ENCODE data around the gene PLK1. TPM values are rescaled to one million over a fixed set of nuclear protein-coding genes. Genes with fewer than 3 reads are reported as not detected.
A peak's percentile ranks its signal among the peaks of the same experiment; 100 is the strongest.
"Not testable (repeated sequence)": the region's sequence is repeated elsewhere in the genome, so short reads cannot be mapped to it uniquely, and the experiment has no call there.

Gene PLK1
- total and polyA plus RNA-seq, 2 of the 13 experiments (the other 11 are each of a cell fraction or from before 2014, with no cell fraction given), result 71.5 to 76.3 TPM

DNA sequence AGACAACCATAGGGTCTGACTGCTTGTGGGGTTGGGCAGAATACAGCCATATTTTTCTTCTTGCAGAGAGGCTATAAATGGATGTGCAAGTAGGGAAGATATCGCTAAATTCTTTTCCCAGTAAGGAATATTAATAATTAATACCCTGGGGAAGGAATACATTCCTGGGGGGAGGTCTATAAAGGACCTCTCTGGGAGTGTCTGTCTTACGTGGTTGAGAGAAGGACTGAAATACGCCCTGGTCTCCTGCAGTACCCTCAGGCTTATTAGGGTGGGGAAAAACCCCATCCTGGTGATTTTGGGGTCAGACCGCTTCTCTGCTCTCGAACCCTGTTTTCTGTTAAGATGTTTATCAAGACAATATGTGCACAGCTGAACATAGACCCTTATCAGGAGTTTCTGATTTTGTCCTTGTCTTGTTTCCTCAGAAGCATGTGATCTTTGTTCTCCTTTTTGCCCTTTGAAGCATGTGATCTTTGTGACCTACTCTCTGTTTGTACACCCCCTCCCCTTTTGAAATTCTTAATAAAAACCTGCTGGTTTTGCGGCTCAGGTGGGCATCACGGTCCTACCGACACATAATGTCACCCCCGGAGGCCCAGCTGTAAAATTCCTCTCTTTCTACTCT lies 44.0 kb downstream of the PLK1 start (continued):
- TF ChIP-seq ESRRA (CRISPR knock-in tag; IDR thresholded peaks at IDR 0.05; ENCODE audit: low read depth) (peak; percentile 48; the same call in 1 of the 2 replicates), FOXP1 (CRISPR knock-in tag; IDR thresholded peaks at IDR 0.05) (peak; percentile 33; the same call in 1 of the 2 replicates)
- TF ChIP-seq FOXP1 (IDR thresholded peaks at IDR 0.05), result not testable (repeated sequence)

DNA sequence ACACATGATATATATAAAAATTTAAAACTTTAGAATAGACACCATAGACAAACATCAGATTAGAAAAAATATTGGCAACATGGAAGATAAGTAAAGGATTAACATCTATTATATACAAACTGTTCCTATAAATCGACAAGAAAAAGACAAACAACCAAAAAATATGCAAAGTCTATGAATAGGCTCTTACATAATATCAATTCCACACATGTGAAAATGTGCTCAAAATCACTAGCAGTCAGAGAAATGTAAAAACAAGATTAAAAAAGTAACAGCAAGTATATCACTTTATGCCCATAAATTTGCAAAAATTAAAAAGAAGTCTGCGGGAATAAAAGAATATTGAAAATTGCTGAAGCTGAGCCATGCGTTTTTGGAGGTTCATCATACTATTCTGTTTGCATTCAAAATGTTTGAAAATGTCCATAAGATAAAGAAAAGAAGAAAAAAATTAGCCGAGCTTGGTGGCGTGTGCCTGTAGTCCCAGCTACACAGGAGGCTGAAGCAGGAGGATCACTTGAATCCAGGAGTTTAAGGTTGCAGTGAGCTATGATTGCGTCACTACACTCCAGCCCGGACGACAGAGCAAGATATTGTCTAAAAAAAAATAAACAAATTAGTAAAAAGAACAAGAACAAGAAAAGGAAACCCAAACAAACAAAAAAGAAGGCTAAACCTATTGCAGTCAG lies 45.6 kb downstream of the PLK1 start:
- WGBS (ENCODE audit: low lambda C conversion rate), result 48% methylated on average over 8 of the region's 8 CpGs
- BruUV-seq (replicated peaks), result no TSS peak
- in situ Hi-C loops (cut with HindIII; ENCODE audit: extremely low pct_ligation_motif_present, low pct_unique_long_range_greater_than_20kb), result no loop called here
- H3K4me3 ChIP-seq (replicated peaks in 1 of 3; ENCODE audit: insufficient read depth in 1 of 3, low read depth in 2 of 3, low read length in 3 of 3), result no peak overlapping the region
- intact Hi-C loops (cut with micrococcal nuclease; ENCODE audit: unreplicated experiment), result no loop called here
- H4K20me1 ChIP-seq (ENCODE audit: insufficient read depth, low read length), result no peaks in the 10 kb centered on the region
- H2AFZ ChIP-seq (ENCODE audit: low read length), result no peak overlapping the region
- peaks cover 5% of the 10 kb centered on the region; the same call in 1 of the 2 replicates for H3K9me3 ChIP-seq (ENCODE audit: low read length)
- TF ChIP-seq CEBPG (CRISPR knock-in tag; IDR thresholded peaks at IDR 0.05) (peak; percentile 75), CEBPB (IDR thresholded peaks at IDR 0.05; ENCODE audit: borderline replicate concordance, low read depth, low read length) (peak; percentile 84), ATF7 (IDR thresholded peaks at IDR 0.05) (peak; percentile 61), ATF7 (CRISPR knock-in tag; IDR thresholded peaks at IDR 0.05) (no peak), ZNF17 (CRISPR knock-in tag; IDR thresholded peaks at IDR 0.05) (no peak)
- TF ChIP-seq, protein P1, sequence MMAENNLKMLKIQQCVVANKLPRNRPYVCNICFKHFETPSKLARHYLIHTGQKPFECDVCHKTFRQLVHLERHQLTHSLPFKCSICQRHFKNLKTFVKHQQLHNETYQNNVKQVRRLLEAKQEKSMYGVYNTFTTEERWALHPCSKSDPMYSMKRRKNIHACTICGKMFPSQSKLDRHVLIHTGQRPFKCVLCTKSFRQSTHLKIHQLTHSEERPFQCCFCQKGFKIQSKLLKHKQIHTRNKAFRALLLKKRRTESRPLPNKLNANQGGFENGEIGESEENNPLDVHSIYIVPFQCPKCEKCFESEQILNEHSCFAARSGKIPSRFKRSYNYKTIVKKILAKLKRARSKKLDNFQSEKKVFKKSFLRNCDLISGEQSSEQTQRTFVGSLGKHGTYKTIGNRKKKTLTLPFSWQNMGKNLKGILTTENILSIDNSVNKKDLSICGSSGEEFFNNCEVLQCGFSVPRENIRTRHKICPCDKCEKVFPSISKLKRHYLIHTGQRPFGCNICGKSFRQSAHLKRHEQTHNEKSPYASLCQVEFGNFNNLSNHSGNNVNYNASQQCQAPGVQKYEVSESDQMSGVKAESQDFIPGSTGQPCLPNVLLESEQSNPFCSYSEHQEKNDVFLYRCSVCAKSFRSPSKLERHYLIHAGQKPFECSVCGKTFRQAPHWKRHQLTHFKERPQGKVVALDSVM (CRISPR knock-in tag; IDR thresholded peaks at IDR 0.05), result peak; percentile 90
- TF ChIP-seq, protein P2, sequence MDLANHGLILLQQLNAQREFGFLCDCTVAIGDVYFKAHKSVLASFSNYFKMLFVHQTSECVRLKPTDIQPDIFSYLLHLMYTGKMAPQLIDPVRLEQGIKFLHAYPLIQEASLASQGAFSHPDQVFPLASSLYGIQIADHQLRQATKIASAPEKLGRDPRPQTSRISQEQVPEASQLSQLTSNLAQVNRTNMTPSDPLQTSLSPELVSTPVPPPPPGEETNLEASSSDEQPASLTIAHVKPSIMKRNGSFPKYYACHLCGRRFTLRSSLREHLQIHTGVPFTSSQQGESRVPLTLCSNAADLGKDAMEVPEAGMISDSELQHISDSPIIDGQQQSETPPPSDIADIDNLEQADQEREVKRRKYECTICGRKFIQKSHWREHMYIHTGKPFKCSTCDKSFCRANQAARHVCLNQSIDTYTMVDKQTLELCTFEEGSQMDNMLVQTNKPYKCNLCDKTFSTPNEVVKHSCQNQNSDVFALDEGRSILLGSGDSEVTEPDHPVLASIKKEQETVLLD (CRISPR knock-in tag; IDR thresholded peaks at IDR 0.05; ENCODE audit: low read depth), result no peak
- ATAC-seq (no peak), FAIRE-seq (no peak), DNase-seq (ENCODE audit: low spot score) (no peak)
- no peak overlapping the region for H3K27ac ChIP-seq (ENCODE audit: extremely low read length, insufficient read depth, low read length)
- CTCF ChIA-PET (ENCODE audit: low intra/inter-chr PET ratio, low total read pairs), result no interaction called here
- H3K79me2 ChIP-seq (ENCODE audit: insufficient read depth, low read length), result no peaks in the 10 kb centered on the region
- H3K9ac ChIP-seq (ENCODE audit: insufficient read depth, low read depth, low read length), result no peak overlapping the region
- no peaks in the 10 kb centered on the region for H3K27me3 ChIP-seq (ENCODE audit: control insufficient read depth in 1 of 2, insufficient read depth in 2 of 2, low read length in 2 of 2)
- H3K4me1 ChIP-seq (ENCODE audit: insufficient read depth, low read length), result peaks cover 27% of the 10 kb centered on the region
- H3K4me2 ChIP-seq (ENCODE audit: low read depth, low read length), result no peak overlapping the region
- POLR2A ChIA-PET, result no interaction called here
- no peaks in the 10 kb centered on the region for H3K36me3 ChIP-seq (replicated peaks in 1 of 2; ENCODE audit: control insufficient read depth in 1 of 2, insufficient read depth in 2 of 2, low read length in 2 of 2)

Measured in HepG2 (cell line).